H1 (cell line): ENCODE measurements around the gene SPDYE18. TPM values are rescaled to one million over a fixed set of nuclear protein-coding genes. Genes with fewer than 3 reads are reported as not detected.
"Not testable (repeated sequence)": the region's sequence is repeated elsewhere in the genome, so short reads cannot be mapped to it uniquely, and the experiment has no call there.

ENCODE experiments used
- CTCF ChIA-PET: fragments of 300-600 bp; sonication (Branson Sonifier 250); formaldehyde crosslinking; loops from one replicate; lab custom pipeline; 2021; ENCODE audit not compliant: partially characterized antibody; lab: Charles Lee
- POLR2A ChIA-PET: fragments of 300-600 bp; sonication (Branson Sonifier 250); formaldehyde crosslinking; loops from one replicate; lab custom pipeline; 2021; ENCODE audit warnings: inconsistent platforms; ENCODE audit not compliant: partially characterized antibody; lab: Charles Lee
- DNase-seq, 2 experiments: peaks; one replicate each; pipeline versions ENCODE4 v3.0.0 to v3.0.0-alpha.2; 2010 to 2022; ENCODE audit warnings: low spot score in 2 of 2, low read depth in 1 of 2, mixed read lengths in 1 of 2
- FAIRE-seq: peaks from 2 replicates; lab custom pipeline; 2011; peaks lifted over from hg19 to GRCh38; lab: Jason Lieb, UNC
- H2AFZ ChIP-seq: 2 replicates; pipeline ENCODE4 v1.8.1; 2012; ENCODE audit warnings: low read length, inconsistent platforms
- H2AK5ac ChIP-seq: 2 replicates; pipeline ENCODE4 v1.6.1; 2013; ENCODE audit warnings: low read depth, low read length
- H2BK120ac ChIP-seq: replicated peaks from 2 replicates; pipeline ENCODE3; 2013; ENCODE audit warnings: low read depth, low read length, inconsistent platforms
- H2BK12ac ChIP-seq: 2 replicates; pipeline ENCODE4 v1.6.1; 2013; ENCODE audit warnings: low read depth, low read length
- H2BK15ac ChIP-seq: 2 replicates; pipeline ENCODE4 v1.6.1; 2013; ENCODE audit warnings: low read length
- H2BK20ac ChIP-seq: 2 replicates; pipeline ENCODE4 v1.6.1; 2013; ENCODE audit warnings: low read length
- H2BK5ac ChIP-seq: 2 replicates; pipeline ENCODE4 v1.6.1; 2013; ENCODE audit warnings: low read depth, low read length
- H3K14ac ChIP-seq: 2 replicates; pipeline ENCODE4 v1.6.1; 2013; ENCODE audit warnings: inconsistent platforms; ENCODE audit not compliant: insufficient read length
- H3K18ac ChIP-seq: 2 replicates; pipeline ENCODE4 v1.6.1; 2013; ENCODE audit warnings: low read length; ENCODE audit errors: extremely low read depth
- H3K23ac ChIP-seq: 2 replicates; pipeline ENCODE4 v1.6.1; 2013; ENCODE audit warnings: inconsistent platforms; ENCODE audit not compliant: insufficient read length
- H3K23me2 ChIP-seq: 2 replicates; pipeline ENCODE4 v1.6.1; 2013; ENCODE audit warnings: low read depth, low read length
- H3K27ac ChIP-seq: 2 replicates; pipeline ENCODE4 v1.6.1; 2011; ENCODE audit warnings: low read depth, low read length, inconsistent platforms
- H3K27me3 ChIP-seq, 4 experiments: replicated peaks in 1 of 4; 1 replicate in 1 of 4; 2 replicates in 3 of 4; pipeline versions ENCODE4 v1.6.1 to v1.8.1; 2011 to 2013; ENCODE audit warnings: low read length in 3 of 4, mild to moderate bottlenecking in 3 of 4, inconsistent platforms in 2 of 4, mixed read lengths in 2 of 4, moderate library complexity in 1 of 4; ENCODE audit not compliant: control insufficient read depth in 3 of 4, insufficient read depth in 3 of 4; ENCODE audit errors: extremely low read depth in 1 of 4
- H3K36me3 ChIP-seq, 4 experiments: 2 replicates each; pipeline versions ENCODE4 v1.6.1 to v1.8.1; 2011 to 2013; ENCODE audit warnings: mild to moderate bottlenecking in 4 of 4, low read length in 3 of 4, moderate library complexity in 2 of 4, control low read depth in 1 of 4, inconsistent platforms in 1 of 4; ENCODE audit not compliant: insufficient read depth in 4 of 4, control insufficient read depth in 2 of 4
- H3K4ac ChIP-seq: replicated peaks from 2 replicates; pipeline ENCODE3; 2013; ENCODE audit warnings: low read length, low read depth, mixed read lengths, inconsistent platforms; ENCODE audit not compliant: insufficient read length
- H3K4me1 ChIP-seq, 4 experiments: replicated peaks in 1 of 4; 1 replicate in 1 of 4; 2 replicates in 3 of 4; pipeline versions ENCODE4 v1.6.1 to v1.8.1; 2011 to 2013; ENCODE audit warnings: low read length in 3 of 4, inconsistent platforms in 2 of 4, mixed read lengths in 1 of 4; ENCODE audit not compliant: insufficient read depth in 4 of 4, control insufficient read depth in 3 of 4
- H3K4me2 ChIP-seq, 2 experiments: 2 replicates each; pipeline versions ENCODE4 v1.6.1 to v1.8.1; 2011 to 2013; ENCODE audit warnings: low read depth in 2 of 2, low read length in 2 of 2, control low read depth in 1 of 2, inconsistent platforms in 1 of 2, mild to moderate bottlenecking in 1 of 2; ENCODE audit not compliant: insufficient read depth in 1 of 2
- H3K4me3 ChIP-seq, 4 experiments: fragments of 200-600, 300-600 bp in 1 of 4; sonication (generic), shearing (Covaris generic), sonication (Bioruptor Twin) in 1 of 4; 2 replicates each; pipeline versions ENCODE4 v1.5.1 to v1.8.1; 2011 to 2016; ENCODE audit warnings: low read length in 4 of 4, low read depth in 3 of 4, control low read depth in 2 of 4, inconsistent platforms in 2 of 4, mild to moderate bottlenecking in 2 of 4, mixed read lengths in 1 of 4, moderate library complexity in 1 of 4; ENCODE audit not compliant: insufficient read depth in 2 of 4; ENCODE audit errors: extremely low read depth in 1 of 4
- H3K56ac ChIP-seq: replicated peaks from 2 replicates; pipeline ENCODE3; 2013; ENCODE audit warnings: low read depth, mild to moderate bottlenecking, mixed read lengths, low read length, inconsistent platforms; ENCODE audit not compliant: insufficient read length
- H3K79me1 ChIP-seq: 2 replicates; pipeline ENCODE4 v1.6.1; 2013; ENCODE audit warnings: low read depth, low read length, control low read depth
- H3K79me2 ChIP-seq, 2 experiments: 2 replicates each; pipeline versions ENCODE4 v1.6.1 to v1.8.1; 2012 to 2013; ENCODE audit warnings: low read length in 2 of 2, mild to moderate bottlenecking in 2 of 2, inconsistent platforms in 1 of 2; ENCODE audit not compliant: insufficient read depth in 2 of 2, control insufficient read depth in 1 of 2
- H3K9ac ChIP-seq, 4 experiments: replicated peaks in 1 of 4; 1 replicate in 1 of 4; 2 replicates in 3 of 4; pipeline versions ENCODE4 v1.6.1 to v1.8.1; 2011 to 2013; ENCODE audit warnings: low read depth in 3 of 4, low read length in 3 of 4, control low read depth in 2 of 4, mild to moderate bottlenecking in 2 of 4, moderate library complexity in 2 of 4, inconsistent platforms in 1 of 4; ENCODE audit errors: extremely low read depth in 1 of 4
- H3K9me3 ChIP-seq, 2 experiments: 2 replicates each; pipeline versions ENCODE4 v1.6.1 to v1.8.1; 2012 to 2013; ENCODE audit warnings: mild to moderate bottlenecking in 2 of 2, moderate library complexity in 2 of 2, control low read depth in 1 of 2, inconsistent platforms in 1 of 2, low read depth in 1 of 2, low read length in 1 of 2, mixed read lengths in 1 of 2; ENCODE audit not compliant: insufficient read depth in 2 of 2
- H4K20me1 ChIP-seq, 2 experiments: replicated peaks in 1 of 2; 2 replicates each; pipeline versions ENCODE3 to v1.8.1; 2011 to 2013; ENCODE audit warnings: inconsistent platforms in 2 of 2, low read length in 2 of 2, mild to moderate bottlenecking in 1 of 2; ENCODE audit not compliant: insufficient read depth in 2 of 2, control insufficient read depth in 1 of 2
- H4K5ac ChIP-seq: 2 replicates; pipeline ENCODE4 v1.6.1; 2013; ENCODE audit warnings: low read length, low read depth, mixed read lengths, inconsistent platforms; ENCODE audit not compliant: insufficient read length
- H4K8ac ChIP-seq: 2 replicates; pipeline ENCODE4 v1.8.0; 2013; ENCODE audit warnings: mild to moderate bottlenecking, moderate library complexity, low read length, inconsistent platforms; ENCODE audit not compliant: insufficient read depth; ENCODE audit errors: extremely low read depth
- H4K91ac ChIP-seq: replicated peaks from 2 replicates; pipeline ENCODE3; 2013; ENCODE audit warnings: low read length, mixed read lengths, inconsistent platforms; ENCODE audit not compliant: insufficient read length
- WGBS, 2 experiments: shearing (Covaris generic) in 1 of 2; methylation state at CpG; one replicate each; pipeline versions ENCODE4 v1.1.6 to v1.1.7; 2013 to 2015; ENCODE audit warnings: low lambda C conversion rate in 2 of 2, mixed read lengths in 2 of 2, inconsistent platforms in 1 of 2, low coverage in 1 of 2, missing lambda C conversion rate in 1 of 2; ENCODE audit not compliant: insufficient replicate concordance in 2 of 2, insufficient coverage in 1 of 2, insufficient read length in 1 of 2; ENCODE audit errors: extremely low coverage in 1 of 2, missing lambda C conversion rate in 1 of 2; 5-methylcytosine and 5-hydroxymethylcytosine counted together
- polyA plus RNA-seq, 7 experiments: library from polyadenylated mRNA; depleted of rRNA in 3 of 7; stranded (reverse) in 5 of 7; unstranded in 2 of 7; fragments of >200 nt in 5 of 7; fragments of 200-250 nt in 2 of 7; gene quantifications; 1 replicate in 5 of 7; 2 replicates in 1 of 7; 4 replicates in 1 of 7; pipeline versions ENCODE4 v1.2.1 to v1.2.3, GENCODE V29; 2011 to 2013; ENCODE audit warnings: missing spikeins in 2 of 7, mixed read lengths in 2 of 7
- total RNA-seq: library from RNA; stranded (reverse); fragmentation: NEBNext Ultra II Directional; extraction: Animal tissue kit (Norgen Biotek cat#: 25700); gene quantifications from 2 replicates; pipeline ENCODE4 v1.2.1, GENCODE V29; 2021

The SPDYE18 gene
- total and polyA plus RNA-seq, 2 of the 8 experiments (the other 6 are each of a cell fraction or from before 2014, with no cell fraction given), result not detected

DNA sequence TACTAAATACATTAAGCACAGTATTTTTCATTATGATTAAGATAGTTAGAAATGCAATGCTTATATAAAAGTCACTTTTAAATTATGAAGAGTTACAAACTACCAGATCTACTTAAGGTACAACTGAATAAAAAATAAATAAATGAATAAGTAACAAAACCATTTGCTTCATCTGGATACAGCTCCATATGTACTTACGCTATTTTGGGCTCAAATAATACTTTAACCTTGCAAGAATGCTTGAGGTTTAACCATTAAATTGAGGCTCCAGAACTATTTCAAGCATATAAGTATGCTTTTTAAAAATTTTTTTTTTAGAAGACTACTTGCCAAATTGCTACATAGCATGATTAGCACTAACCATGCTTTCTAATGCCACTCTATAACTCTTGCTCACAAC, 46.0 kb upstream of the SPDYE18 start:
- H4K8ac ChIP-seq, H3K9me3 ChIP-seq, POLR2A ChIA-PET, H3K14ac ChIP-seq, H3K23ac ChIP-seq, H4K20me1 ChIP-seq, H3K18ac ChIP-seq, FAIRE-seq, H2AFZ ChIP-seq, H4K91ac ChIP-seq, DNase-seq, H3K4me3 ChIP-seq, H3K27ac ChIP-seq, H3K9ac ChIP-seq, H2BK20ac ChIP-seq, H2BK5ac ChIP-seq, H2AK5ac ChIP-seq, H3K79me1 ChIP-seq, H2BK12ac ChIP-seq, H2BK120ac ChIP-seq, H3K4ac ChIP-seq, H3K4me2 ChIP-seq, H4K5ac ChIP-seq, H3K36me3 ChIP-seq, H3K79me2 ChIP-seq, H3K23me2 ChIP-seq, H3K27me3 ChIP-seq, H3K4me1 ChIP-seq, H3K56ac ChIP-seq, CTCF ChIA-PET, H2BK15ac ChIP-seq: not testable (repeated sequence)
- 93% methylated on average over 1 of the region's 1 CpG; no CpG with 5 or more reads in 1 of the 2 experiments for WGBS, 2 experiments

- H3K4ac ChIP-seq, H2BK20ac ChIP-seq, H4K5ac ChIP-seq, H2BK5ac ChIP-seq, H3K27ac ChIP-seq, H4K8ac ChIP-seq, H3K79me2 ChIP-seq, FAIRE-seq, H4K91ac ChIP-seq, H3K56ac ChIP-seq, POLR2A ChIA-PET, CTCF ChIA-PET, H3K23ac ChIP-seq, H3K9ac ChIP-seq, H3K18ac ChIP-seq, H3K79me1 ChIP-seq, H3K23me2 ChIP-seq, H3K9me3 ChIP-seq, H4K20me1 ChIP-seq, H3K27me3 ChIP-seq, H3K4me3 ChIP-seq, H3K36me3 ChIP-seq, H2BK120ac ChIP-seq, H3K14ac ChIP-seq, H2AK5ac ChIP-seq, H3K4me2 ChIP-seq, H3K4me1 ChIP-seq, DNase-seq, H2BK12ac ChIP-seq, H2BK15ac ChIP-seq, H2AFZ ChIP-seq: not testable (repeated sequence)
- 84% methylated on average over 3 of the region's 3 CpGs; no CpG with 5 or more reads in 1 of the 2 experiments for WGBS, 2 experiments
Observed at GRCh38 chr7:77107659-77108058, 45.3 kb upstream of the SPDYE18 start.
